ENCODE results near the gene DLGAP1. TPM values are rescaled to one million over a fixed set of nuclear protein-coding genes. Genes with fewer than 3 reads are reported as not detected.

Gene DLGAP1
- total RNA-seq, 1 experiment from 2014 or later = 23.2 TPM

DNA sequence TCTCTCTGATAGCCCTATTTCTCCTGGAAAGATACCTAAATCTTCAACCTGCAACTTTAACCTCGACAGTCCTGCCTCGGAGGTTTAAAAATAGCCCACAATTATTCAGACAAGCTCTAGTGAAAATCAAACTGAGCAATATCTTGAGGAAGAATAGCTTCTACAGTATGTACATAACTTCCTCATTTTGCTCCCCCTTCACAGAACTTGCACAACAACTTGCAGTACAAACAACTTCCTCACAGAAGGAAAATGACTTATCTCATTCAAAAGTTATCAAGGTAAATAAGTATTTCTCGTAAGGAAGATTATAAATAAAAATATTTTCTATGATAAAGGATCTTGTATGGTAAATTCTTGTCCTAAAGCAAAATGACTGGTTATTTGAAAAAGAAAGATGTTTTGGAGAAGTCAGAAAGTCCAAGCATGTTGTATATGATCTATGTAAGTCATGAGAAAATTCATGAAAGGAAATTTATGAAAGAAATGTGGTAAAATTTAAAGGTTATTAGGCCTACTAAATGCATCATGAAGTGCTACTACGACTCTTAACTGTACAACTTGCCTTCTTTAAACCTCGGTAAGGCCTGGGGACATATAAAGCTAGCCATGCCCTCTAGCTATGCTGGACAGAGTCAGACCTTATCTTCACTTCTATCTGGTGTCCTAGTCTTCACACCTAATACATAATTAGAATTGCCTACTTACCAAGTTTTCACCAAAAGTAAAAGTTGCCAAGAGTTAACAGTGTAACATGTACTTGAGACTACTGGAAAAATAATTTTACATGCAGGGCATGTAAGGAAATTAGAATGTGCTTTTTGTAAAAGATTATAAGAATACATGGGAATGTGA is 394.5 kb downstream of the DLGAP1 start:
- no peak overlapping the region for H3K27ac ChIP-seq (ENCODE audit: insufficient read length, low read depth, low read length)
- TF ChIP-seq, protein P1, sequence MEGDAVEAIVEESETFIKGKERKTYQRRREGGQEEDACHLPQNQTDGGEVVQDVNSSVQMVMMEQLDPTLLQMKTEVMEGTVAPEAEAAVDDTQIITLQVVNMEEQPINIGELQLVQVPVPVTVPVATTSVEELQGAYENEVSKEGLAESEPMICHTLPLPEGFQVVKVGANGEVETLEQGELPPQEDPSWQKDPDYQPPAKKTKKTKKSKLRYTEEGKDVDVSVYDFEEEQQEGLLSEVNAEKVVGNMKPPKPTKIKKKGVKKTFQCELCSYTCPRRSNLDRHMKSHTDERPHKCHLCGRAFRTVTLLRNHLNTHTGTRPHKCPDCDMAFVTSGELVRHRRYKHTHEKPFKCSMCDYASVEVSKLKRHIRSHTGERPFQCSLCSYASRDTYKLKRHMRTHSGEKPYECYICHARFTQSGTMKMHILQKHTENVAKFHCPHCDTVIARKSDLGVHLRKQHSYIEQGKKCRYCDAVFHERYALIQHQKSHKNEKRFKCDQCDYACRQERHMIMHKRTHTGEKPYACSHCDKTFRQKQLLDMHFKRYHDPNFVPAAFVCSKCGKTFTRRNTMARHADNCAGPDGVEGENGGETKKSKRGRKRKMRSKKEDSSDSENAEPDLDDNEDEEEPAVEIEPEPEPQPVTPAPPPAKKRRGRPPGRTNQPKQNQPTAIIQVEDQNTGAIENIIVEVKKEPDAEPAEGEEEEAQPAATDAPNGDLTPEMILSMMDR (conservative IDR thresholded peaks at IDR 0.05) = no peak
- H3K18ac ChIP-seq (ENCODE audit: insufficient read length, low read depth, low read length) = no peak overlapping the region
- H4K20me1 ChIP-seq (ENCODE audit: control insufficient read depth, insufficient read depth, insufficient read length) = no peaks in the 10 kb centered on the region
- no peak overlapping the region for H2BK120ac ChIP-seq (ENCODE audit: low read depth, low read length, poor library complexity, severe bottlenecking)
- no peak overlapping the region for H2AK5ac ChIP-seq (ENCODE audit: insufficient read length, low read length)
- Mint-ChIP-seq H3K9me3 (peaks cover 56 to 71% of the 10 kb centered on the region in 2 experiments), H3K27ac (no peak overlapping the region), H3K36me3 (ENCODE audit: insufficient read depth in 1 of 3, low read depth in 3 of 3) (peaks cover 61 to 69% (median 68%) of the 10 kb centered on the region in 3 experiments), H3K4me3 (no peak overlapping the region), H3K4me1 (peaks cover 5 to 10% of the 10 kb centered on the region in 2 experiments; a peak in 3 of 4 replicates), H3K27me3 (ENCODE audit: low read depth) (no peaks in the 10 kb centered on the region; the same call in 1 of the 2 replicates)
- no peak overlapping the region for H2BK12ac ChIP-seq (ENCODE audit: insufficient read length, low read depth, low read length)
- no peak overlapping the region for H4K5ac ChIP-seq (ENCODE audit: insufficient read length, low read depth, low read length)
- H2AFZ ChIP-seq (ENCODE audit: low read length) = no peak overlapping the region
- no peaks in the 10 kb centered on the region for H3K27me3 ChIP-seq (ENCODE audit: insufficient read depth, low read length)
- H3T11ph ChIP-seq (ENCODE audit: low read length) = no peak overlapping the region
- H3K4me1 ChIP-seq (ENCODE audit: insufficient read depth, low read length) = no peaks in the 10 kb centered on the region
- H3K14ac ChIP-seq (ENCODE audit: insufficient read depth, low read length) = no peak overlapping the region
- no peak overlapping the region for H2BK5ac ChIP-seq (ENCODE audit: insufficient read length, low read length)
- no peak overlapping the region for H3K56ac ChIP-seq (ENCODE audit: insufficient read length, low read depth, low read length)
- no peak overlapping the region for H3K4me2 ChIP-seq (ENCODE audit: insufficient read depth, insufficient read length, low read length)
- no peak overlapping the region for H3K4ac ChIP-seq (ENCODE audit: low read depth, low read length)
- no peak overlapping the region for H2BK15ac ChIP-seq (ENCODE audit: low read depth, low read length)
- no peak overlapping the region for H3K9ac ChIP-seq (ENCODE audit: extremely low read depth, insufficient read length, low read length)
- H3K79me1 ChIP-seq (ENCODE audit: insufficient read depth, low read depth, low read length, poor library complexity, severe bottlenecking) = no peaks in the 10 kb centered on the region
- no peak overlapping the region for H4K91ac ChIP-seq (ENCODE audit: insufficient read length, low read depth, low read length)
- no peaks in the 10 kb centered on the region for H3K23me2 ChIP-seq (ENCODE audit: insufficient read length, low read depth, low read length, poor library complexity, severe bottlenecking)
- WGBS (ENCODE audit: extremely low coverage, insufficient read length, low lambda C conversion rate) = no CpG with 5 or more reads among the region's 5 CpGs
- no peak overlapping the region for H3K23ac ChIP-seq (ENCODE audit: insufficient read length, low read depth, low read length)
- no peak overlapping the region for H4K8ac ChIP-seq (replicated peaks; ENCODE audit: insufficient read length, low read depth, low read length)
- H2BK20ac ChIP-seq (ENCODE audit: low read depth, low read length, poor library complexity, severe bottlenecking) = no peak overlapping the region
- DNase-seq = no peak
- peaks cover 23% of the 10 kb centered on the region for H3K9me3 ChIP-seq (ENCODE audit: control insufficient read depth, low read depth, low read length)
- H3K79me2 ChIP-seq (ENCODE audit: insufficient read depth, low read length) = no peaks in the 10 kb centered on the region
